IMR-90 (cell line): ENCODE data around the gene S1PR4. TPM values are rescaled to one million over a fixed set of nuclear protein-coding genes. Genes with fewer than 3 reads are reported as not detected.
A peak's percentile ranks its signal among the peaks of the same experiment; 100 is the strongest.

Experiments used
- ATAC-seq: fragments of 200-7000 bp; cut with Tn5 transposase; 2 replicates; pipeline ENCODE4 v1.9.1; 2020; ENCODE audit warnings: low read depth, mild to moderate bottlenecking, moderate library complexity
- BruUV-seq: library from RNA; stranded (reverse); fragments of 400-500 nt; replicated peaks from 2 replicates; lab custom pipeline; 2021; lab: Mats Ljungman, UMichigan
- CTCF ChIA-PET: fragments of 300-600 bp; formaldehyde crosslinking; extraction: SDS; loops from one replicate; lab custom pipeline; 2021; ENCODE audit warnings: antibody characterized with exemption; lab: Yijun Ruan, JAX
- POLR2A ChIA-PET: fragments of 300-600 bp; sonication (Branson Sonifier 250); formaldehyde crosslinking; loops from one replicate; lab custom pipeline; 2022; ENCODE audit warnings: antibody characterized with exemption; ENCODE audit not compliant: unreplicated experiment; lab: Charles Lee
- DNase-seq: peaks from one replicate; pipeline ENCODE4 v3.0.0; 2013
- H2AFZ ChIP-seq: replicated peaks from 2 replicates; pipeline ENCODE3; 2013; ENCODE audit warnings: low read length, mild to moderate bottlenecking; ENCODE audit not compliant: poor library complexity
- H2AK5ac ChIP-seq: 2 replicates; pipeline ENCODE4 v1.6.1; 2013; ENCODE audit warnings: low read depth, low read length, inconsistent platforms
- H2AK9ac ChIP-seq: replicated peaks from 2 replicates; pipeline ENCODE3; 2013; ENCODE audit warnings: mild to moderate bottlenecking, low read depth, low read length, moderate library complexity; ENCODE audit not compliant: poor library complexity
- H2BK120ac ChIP-seq: 2 replicates; pipeline ENCODE4 v1.6.1; 2013; ENCODE audit warnings: low read depth, low read length, inconsistent platforms
- H2BK15ac ChIP-seq: 3 replicates; pipeline ENCODE4 v1.6.1; 2013; ENCODE audit warnings: low read depth, low read length, inconsistent platforms
- H2BK20ac ChIP-seq: 2 replicates; pipeline ENCODE4 v1.6.1; 2013; ENCODE audit warnings: low read depth, mild to moderate bottlenecking, inconsistent platforms, low read length, moderate library complexity
- H2BK5ac ChIP-seq: 2 replicates; pipeline ENCODE4 v1.6.1; 2013; ENCODE audit warnings: mild to moderate bottlenecking, low read depth, low read length, inconsistent platforms; ENCODE audit not compliant: poor library complexity, severe bottlenecking
- H3K14ac ChIP-seq: replicated peaks from 2 replicates; pipeline ENCODE4 v1.6.1; 2013; ENCODE audit warnings: low read depth, low read length, inconsistent platforms
- H3K18ac ChIP-seq: 2 replicates; pipeline ENCODE4 v1.6.1; 2013; ENCODE audit warnings: low read depth, low read length, control low read depth
- H3K23ac ChIP-seq: 2 replicates; pipeline ENCODE4 v1.6.1; 2013; ENCODE audit warnings: low read depth, low read length, inconsistent platforms
- H3K27ac ChIP-seq: 2 replicates; pipeline ENCODE4 v1.5.1; 2013; ENCODE audit warnings: mild to moderate bottlenecking, control low read depth, low read length; ENCODE audit not compliant: insufficient read depth
- H3K27me3 ChIP-seq: 2 replicates; pipeline ENCODE4 v1.6.1; 2013; ENCODE audit warnings: low read length; ENCODE audit not compliant: control insufficient read depth, insufficient read depth
- H3K36me3 ChIP-seq: 2 replicates; pipeline ENCODE4 v1.6.1; 2013; ENCODE audit warnings: low read length, mixed read lengths; ENCODE audit not compliant: control insufficient read depth, insufficient read depth
- H3K4ac ChIP-seq: 2 replicates; pipeline ENCODE4 v1.6.1; 2013; ENCODE audit warnings: low read depth, low read length, inconsistent platforms
- H3K4me1 ChIP-seq: 2 replicates; pipeline ENCODE4 v1.6.1; 2013; ENCODE audit warnings: low read length, mixed read lengths; ENCODE audit not compliant: control insufficient read depth, insufficient read depth
- H3K4me2 ChIP-seq: 2 replicates; pipeline ENCODE4 v1.6.1; 2013; ENCODE audit warnings: low read depth, mild to moderate bottlenecking, control low read depth, low read length, moderate library complexity
- H3K4me3 ChIP-seq: 2 replicates; pipeline ENCODE4 v1.5.1; 2013; ENCODE audit warnings: low read depth, mild to moderate bottlenecking, control low read depth, low read length, moderate library complexity; ENCODE audit not compliant: insufficient read depth
- H3K56ac ChIP-seq: 2 replicates; pipeline ENCODE4 v1.6.1; 2013; ENCODE audit warnings: low read length, inconsistent platforms; ENCODE audit not compliant: insufficient read depth; ENCODE audit errors: extremely low read depth
- H3K79me1 ChIP-seq, 2 experiments: 2 replicates each; pipeline ENCODE4 v1.6.1; 2013; ENCODE audit warnings: low read length in 2 of 2, inconsistent platforms in 1 of 2, low read depth in 1 of 2
- H3K9ac ChIP-seq: 2 replicates; pipeline ENCODE4 v1.6.1; 2013; ENCODE audit warnings: low read depth, low read length, control low read depth
- H3K9me1 ChIP-seq: 2 replicates; pipeline ENCODE4 v1.6.1; 2013; ENCODE audit warnings: low read length, inconsistent platforms; ENCODE audit not compliant: insufficient read depth
- H3K9me3 ChIP-seq: 2 replicates; pipeline ENCODE4 v1.6.1; 2013; ENCODE audit warnings: low read length; ENCODE audit not compliant: control insufficient read depth, insufficient read depth
- H4K20me1 ChIP-seq: 2 replicates; pipeline ENCODE4 v1.6.1; 2013; ENCODE audit warnings: low read length, inconsistent platforms; ENCODE audit not compliant: insufficient read depth
- H4K5ac ChIP-seq: 2 replicates; pipeline ENCODE4 v1.6.1; 2013; ENCODE audit warnings: mild to moderate bottlenecking, low read depth, low read length, control low read depth
- H4K8ac ChIP-seq, 2 experiments: 2 replicates each; pipeline ENCODE4 v1.6.1; 2013; ENCODE audit warnings: low read depth in 2 of 2, low read length in 2 of 2, control low read depth in 1 of 2, inconsistent platforms in 1 of 2
- H4K91ac ChIP-seq: 2 replicates; pipeline ENCODE4 v1.6.1; 2013; ENCODE audit warnings: low read depth, low read length, inconsistent platforms; ENCODE audit not compliant: insufficient read depth
- CTCF ChIP-seq: conservative IDR thresholded peaks from 2 replicates; pipeline ENCODE4 v1.5.1; 2012; ENCODE audit warnings: mild to moderate bottlenecking, low read depth, low read length, improper control_type of control experiment
- MAZ ChIP-seq: IDR thresholded peaks from 2 replicates; pipeline ENCODE4 v1.6.1; 2012; ENCODE audit warnings: low read depth, mild to moderate bottlenecking, low read length, improper control_type of control experiment, moderate library complexity, borderline replicate concordance
- NFE2L2 ChIP-seq: fragments of 150-350 bp; IDR thresholded peaks from 2 replicates; pipeline ENCODE4 v1.6.1; 2016; ENCODE audit warnings: low read depth, mild to moderate bottlenecking, low read length
- POLR2A ChIP-seq: IDR thresholded peaks from 2 replicates; pipeline ENCODE4 v1.6.1; 2012; ENCODE audit warnings: mild to moderate bottlenecking, low read depth, low read length
- RAD21 ChIP-seq: IDR thresholded peaks from 2 replicates; pipeline ENCODE4 v1.6.1; 2012; ENCODE audit warnings: low read length, improper control_type of control experiment
- RCOR1 ChIP-seq: IDR thresholded peaks from 2 replicates; pipeline ENCODE4 v1.6.1; 2012; ENCODE audit warnings: mild to moderate bottlenecking, low read length, improper control_type of control experiment; ENCODE audit not compliant: insufficient replicate concordance
- RFX5 ChIP-seq: IDR thresholded peaks from 2 replicates; pipeline ENCODE4 v1.8.0; 2012; ENCODE audit warnings: low read depth, mild to moderate bottlenecking, low read length, moderate library complexity
- WGBS, 2 experiments: methylation state at CpG; one replicate each; pipeline versions ENCODE4 v1.1.5 to v1.1.7; 2013; ENCODE audit warnings: missing lambda C conversion rate in 2 of 2; ENCODE audit not compliant: insufficient read length in 1 of 2; ENCODE audit errors: extremely low coverage in 2 of 2; 5-methylcytosine and 5-hydroxymethylcytosine counted together
- dilution Hi-C: fragments of 300-500 bp; cut with HindIII; formaldehyde crosslinking; loops from one replicate; pipeline ENCODE4 v1.14.3; 2018; ENCODE audit warnings: low sequenced_read_pairs; ENCODE audit not compliant: unreplicated experiment
- in situ Hi-C: fragments of 300-500 bp; cut with MboI; formaldehyde crosslinking; loops from 3 replicates; pipeline ENCODE4 v1.14.3; 2019; ENCODE audit warnings: low sequenced_read_pairs, inconsistent platforms, mixed read lengths
- intact Hi-C: fragments of 100-400 bp; cut with micrococcal nuclease; formaldehyde crosslinking; loops from 2 replicates; pipeline ENCODE4 v1.10.0; 2022
- polyA plus RNA-seq, 3 experiments: library from polyadenylated mRNA; depleted of rRNA; stranded (reverse); fragments of >200 nt; gene quantifications; 2 replicates each; pipeline ENCODE4 v1.2.3, GENCODE V29; 2012; ENCODE audit warnings: low replicate concordance in 1 of 3
- total RNA-seq: library from RNA; depleted of rRNA; stranded (reverse); fragments of >200 nt; gene quantifications from 2 replicates; pipeline ENCODE4 v1.2.3, GENCODE V29; 2012

The S1PR4 gene
- total and polyA plus RNA-seq, 2 of the 4 experiments (the other 2 are of a cell fraction): not detected

GRCh38 chr19:3194106-3195087, 15.8 kb downstream of the S1PR4 start:
- Histone ChIP-seq H3K27me3 (no peaks in the 10 kb centered on the region), H2BK5ac (no peak overlapping the region), H3K79me1 (peaks cover 0 to 37% of the 10 kb centered on the region in 2 experiments; a peak in 2 of 4 replicates), H4K5ac (no peak overlapping the region), H2AK9ac (no peak overlapping the region), H4K91ac (no peak overlapping the region), H3K9ac (no peak overlapping the region), H2AK5ac (no peak overlapping the region), H3K4me1 (no peaks in the 10 kb centered on the region), H2AFZ (no peak overlapping the region), H2BK15ac (no peak overlapping the region), H3K27ac (no peak overlapping the region), H3K18ac (no peak overlapping the region), H4K8ac (no peak overlapping the region), H3K56ac (no peak overlapping the region), H4K20me1 (peaks cover 29% of the 10 kb centered on the region), H3K14ac (no peak overlapping the region), H3K9me1 (no peaks in the 10 kb centered on the region), H3K23ac (no peak overlapping the region), H2BK20ac (no peak overlapping the region), H3K4me3 (no peak overlapping the region), H2BK120ac (no peak overlapping the region), H3K4ac (no peak overlapping the region), H3K4me2 (no peak overlapping the region), H3K36me3 (peaks cover 22% of the 10 kb centered on the region), H3K9me3 (no peaks in the 10 kb centered on the region)
- intact Hi-C loops: no loop called here
- TSS peak; percentile 39 for BruUV-seq
- ChIA-PET CTCF (no interaction called here), POLR2A (interaction anchor here (0.6 kb wide), 1 partner anchor 113 kb away, joined by 4 read pairs; no protein-coding TSS in a partner anchor)
- DNase-seq (no peak), ATAC-seq (no peak)
- in situ Hi-C loops: no loop called here
- 100% methylated on average over 7 of the region's 17 CpGs; no CpG with 5 or more reads in 1 of the 2 experiments for WGBS, 2 experiments
- dilution Hi-C loops: no loop called here
- TF ChIP-seq MAZ (no peak), RAD21 (no peak), CTCF (no peak), POLR2A (no peak), RFX5 (no peak), RCOR1 (no peak), NFE2L2 (no peak)
